GM18867 (cell line): ENCODE data around the gene HOXD1.

Source experiments
- ATAC-seq: cut with Tn5 transposase; IDR thresholded peaks from one replicate; pipeline ENCODE4 v1.9.1; 2021; ENCODE audit warnings: mild to moderate bottlenecking, moderate library complexity; ENCODE audit not compliant: unreplicated experiment

Gene HOXD1

DNA sequence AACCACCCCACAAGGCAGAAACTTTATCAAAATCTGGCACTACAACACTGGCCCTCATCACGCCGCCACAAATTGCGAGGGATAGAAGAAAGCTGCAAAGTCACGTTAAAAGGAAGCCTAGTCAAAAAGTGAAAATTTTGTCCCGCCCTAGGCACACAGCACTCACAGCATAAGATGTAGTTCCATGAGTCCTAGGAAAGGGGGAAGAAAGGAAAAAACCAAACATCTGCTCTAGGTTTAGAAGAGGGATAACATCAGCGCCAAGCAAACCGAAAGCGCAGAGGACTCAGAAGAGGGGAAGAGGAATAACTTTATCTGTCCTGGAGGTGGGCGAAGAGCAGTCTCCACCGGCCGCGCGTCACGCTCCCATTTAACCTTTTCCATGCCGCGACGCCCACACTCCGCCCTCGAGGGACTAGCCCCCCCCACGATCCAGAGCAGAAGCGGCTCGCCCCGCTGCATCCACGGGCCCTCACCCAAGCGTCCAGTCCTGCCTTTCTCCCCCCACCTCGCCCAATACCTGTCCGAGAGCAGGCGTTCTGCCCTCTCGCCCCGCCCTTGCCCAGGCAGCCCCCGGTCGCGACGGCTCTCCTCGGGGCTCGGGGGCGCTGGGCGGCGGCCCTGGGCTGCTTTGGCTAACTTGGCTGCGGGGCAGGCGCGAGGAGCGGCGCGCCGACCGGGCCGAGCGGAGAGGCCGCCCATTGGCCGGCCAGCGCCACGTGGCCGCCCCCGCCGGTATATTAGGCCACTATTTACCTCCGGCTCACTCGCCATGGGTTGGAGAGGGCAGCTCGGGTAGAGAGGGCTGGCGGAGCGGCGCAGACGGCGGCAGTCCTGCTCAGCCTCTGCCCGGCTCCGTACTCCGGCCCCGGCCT, at the start of gene HOXD1:
HOXD1 (plus strand) TSS at position 770 of the 875 bp plus-strand sequence. CDS start 134 bp downstream, outside the sequence.
- ATAC-seq: no peak

DNA sequence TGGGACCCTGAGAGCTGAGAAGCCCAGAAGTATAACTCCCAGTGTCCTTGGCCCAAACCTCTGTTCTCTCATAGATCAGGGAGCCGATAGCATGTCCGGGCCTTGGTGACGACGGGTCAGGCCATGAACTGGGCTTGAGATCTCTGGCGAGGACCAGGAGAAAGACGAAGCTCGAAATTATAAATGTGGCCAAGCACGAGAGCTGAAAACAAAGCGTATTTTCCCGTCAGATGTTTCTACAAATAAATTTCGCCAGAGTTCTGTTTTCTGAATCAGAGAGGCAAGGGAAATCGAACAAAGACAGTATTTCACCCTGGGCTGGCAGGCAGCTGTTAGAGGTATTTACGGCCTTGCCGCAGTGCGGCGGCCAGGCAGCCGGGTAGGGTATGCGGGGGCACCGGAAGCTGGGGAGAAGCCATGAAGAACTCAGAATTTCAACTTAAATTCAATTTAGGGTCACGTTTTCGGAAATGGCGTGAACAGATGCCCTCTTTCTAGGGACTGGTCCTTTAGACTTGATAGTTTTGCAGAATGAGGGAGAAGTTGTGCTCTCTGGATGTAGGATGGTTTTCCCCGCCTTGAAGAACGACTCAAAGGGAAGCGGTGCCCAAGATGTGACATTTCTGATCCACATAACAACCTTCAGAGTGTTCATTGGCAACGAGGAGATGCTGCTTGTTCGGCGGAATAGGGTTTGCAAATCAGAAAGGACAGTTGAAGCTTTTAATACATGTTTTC, 49.4 kb upstream of the HOXD1 start:
- ATAC-seq: no peak

DNA sequence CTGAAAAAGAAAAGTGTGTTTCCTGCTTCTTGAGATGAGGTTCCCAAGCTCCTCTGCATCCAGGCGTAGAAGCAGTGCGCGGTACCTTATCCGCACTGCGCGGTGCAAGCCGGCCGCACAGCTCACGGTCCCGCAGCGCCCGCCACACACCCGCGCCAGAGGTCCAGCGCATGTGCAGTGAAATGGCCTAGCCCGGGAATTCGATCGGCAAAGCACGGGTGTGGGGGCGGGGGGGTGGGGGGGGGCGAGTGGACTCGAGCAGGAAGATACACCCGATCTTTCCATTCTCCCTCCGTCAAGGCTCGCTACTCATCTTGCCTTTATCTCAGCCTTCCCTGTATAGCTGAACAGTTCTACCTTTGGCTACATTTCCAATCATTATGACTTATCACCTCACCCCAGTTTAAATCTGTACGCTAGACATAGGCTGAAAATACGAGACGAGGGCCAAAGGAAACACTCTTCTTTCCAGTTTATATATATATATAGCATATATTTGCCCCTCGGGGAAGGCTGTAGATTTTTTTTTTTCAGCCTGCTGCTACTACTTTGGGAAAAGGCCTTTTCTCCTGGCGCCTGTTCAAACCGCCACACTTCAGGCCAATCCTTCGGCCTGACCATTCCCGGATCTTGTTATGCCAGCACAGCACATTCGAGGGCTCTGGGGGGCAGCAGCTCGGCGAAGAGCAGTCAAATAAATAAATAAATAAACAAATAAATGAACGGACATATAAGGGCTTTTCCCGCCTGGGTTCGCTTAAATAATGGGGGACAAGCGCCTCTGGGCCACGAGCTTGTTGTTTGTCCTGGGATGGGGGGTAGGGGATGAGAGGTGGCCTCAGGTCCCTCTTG, 48.6 kb upstream of the HOXD1 start:
- no peak for ATAC-seq

DNA sequence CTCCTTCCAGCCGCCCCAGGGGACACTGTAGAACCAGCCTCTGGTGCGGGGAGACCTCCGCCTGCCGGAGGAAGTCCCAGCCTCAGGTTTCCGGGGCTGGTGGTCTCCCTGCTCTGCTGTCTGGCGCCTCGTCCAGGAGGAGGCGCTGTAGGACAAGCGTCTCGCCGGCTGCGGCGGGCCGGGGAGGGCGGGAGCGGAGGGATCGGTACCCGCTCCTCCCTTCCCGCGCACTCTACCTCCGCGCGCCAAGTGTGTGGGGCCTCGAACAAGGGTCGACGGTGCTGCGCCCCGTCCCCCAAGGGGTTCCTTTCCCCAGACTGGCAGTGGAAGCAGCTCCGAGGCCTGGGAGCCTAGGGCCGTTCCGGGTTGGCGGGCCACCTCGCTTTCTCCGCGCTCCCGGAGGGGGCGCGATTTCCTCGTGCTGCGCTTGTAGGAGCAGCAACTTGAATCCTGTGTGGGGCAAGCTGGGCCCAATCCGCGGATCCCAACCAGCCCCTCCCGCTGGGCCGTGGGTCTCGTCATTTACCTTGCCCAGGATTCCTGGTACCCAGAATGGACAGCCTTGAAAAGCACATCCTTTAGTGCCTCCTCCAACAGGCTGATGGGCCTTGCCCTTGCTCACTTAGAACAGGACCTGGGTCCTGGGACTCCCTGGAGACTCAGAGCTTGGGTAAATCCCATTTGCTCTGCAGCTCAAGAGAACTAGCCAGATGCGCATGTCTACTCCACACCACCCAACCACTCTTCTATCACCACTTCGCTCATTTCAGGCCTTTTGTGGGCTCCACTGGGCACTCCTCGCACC, 47.8 kb upstream of the HOXD1 start:
- ATAC-seq: peak; percentile 95

DNA sequence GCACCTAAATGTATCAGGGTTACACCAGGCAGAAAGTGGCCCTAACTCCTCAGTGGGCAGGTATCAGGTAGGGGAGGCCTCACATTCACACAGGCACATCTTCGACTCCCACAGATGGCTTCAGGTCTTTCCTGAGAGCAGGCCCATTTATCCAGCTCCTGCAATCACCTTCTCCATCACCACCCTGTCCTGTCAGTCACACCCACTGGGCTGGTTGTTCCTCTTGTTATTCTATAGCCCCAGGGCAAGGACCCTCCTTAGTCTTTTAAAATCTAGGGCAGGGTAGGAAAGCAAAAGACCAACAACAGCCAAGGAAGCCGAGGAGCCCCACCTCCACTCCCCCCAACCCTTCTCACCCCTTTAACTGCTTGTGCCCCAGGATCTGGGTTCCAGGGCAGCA, 46.2 kb upstream of the HOXD1 start:
- no peak for ATAC-seq

DNA sequence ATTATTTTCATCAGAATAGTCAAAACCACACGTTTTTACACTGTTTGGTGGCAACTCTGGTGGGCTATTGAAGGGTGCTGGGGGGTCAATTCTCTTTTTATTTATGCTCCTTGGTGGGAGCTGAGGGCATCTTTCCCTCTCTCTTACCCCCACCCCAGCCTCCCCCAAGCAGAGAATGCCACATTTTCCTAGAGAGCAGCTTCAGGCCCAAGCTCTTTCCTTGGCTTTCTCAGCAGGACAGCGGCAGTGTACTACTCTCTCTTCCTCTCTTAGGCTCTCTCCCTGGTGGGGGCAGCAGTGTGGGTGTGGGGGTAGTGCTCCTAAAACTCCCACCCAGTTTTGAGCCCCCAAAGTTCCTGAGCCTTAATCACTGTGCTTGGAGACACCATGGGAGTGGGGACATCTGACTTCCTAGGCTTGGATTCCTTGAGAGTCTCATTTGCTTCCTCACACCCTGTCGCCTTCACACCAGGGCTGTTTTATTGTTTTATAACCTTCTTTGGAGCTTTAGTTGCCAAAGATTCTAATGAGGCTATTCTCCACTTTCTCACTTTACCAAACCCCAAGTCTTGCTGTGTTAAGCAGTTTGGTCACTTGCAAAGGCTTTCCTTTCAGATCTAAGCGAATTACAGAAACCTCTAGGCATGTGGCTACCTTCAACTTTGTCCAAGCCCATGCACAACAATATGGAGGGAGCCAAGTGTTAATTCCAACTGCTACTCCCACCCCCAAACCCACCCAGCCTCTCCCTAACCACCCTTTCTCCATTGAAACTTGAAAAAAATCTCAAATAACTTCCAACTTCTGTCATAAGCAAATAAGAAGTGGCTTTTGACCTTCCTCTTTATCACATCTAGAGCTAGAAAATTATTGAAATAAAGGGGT, 43.1 kb upstream of the HOXD1 start:
- ATAC-seq: no peak

DNA sequence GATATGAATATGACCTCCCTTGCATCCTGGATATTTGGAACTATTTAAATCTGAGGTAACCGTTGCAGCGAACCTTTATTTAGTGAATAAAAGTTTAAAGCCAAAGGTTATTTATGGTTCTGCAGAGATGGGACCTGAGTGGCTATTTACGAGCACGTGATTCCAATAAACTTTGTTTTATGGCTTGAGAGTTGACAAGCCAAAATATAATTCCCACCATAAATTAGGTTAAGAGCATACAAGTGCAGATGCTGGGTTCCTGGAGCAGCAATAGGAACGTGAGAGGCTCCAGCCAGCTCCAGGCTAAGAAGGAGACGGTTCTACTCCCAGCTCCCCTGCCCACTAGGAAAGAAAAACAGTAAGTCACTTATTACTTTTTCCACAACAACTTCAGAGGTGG, 42.4 kb upstream of the HOXD1 start:
- ATAC-seq: no peak

DNA sequence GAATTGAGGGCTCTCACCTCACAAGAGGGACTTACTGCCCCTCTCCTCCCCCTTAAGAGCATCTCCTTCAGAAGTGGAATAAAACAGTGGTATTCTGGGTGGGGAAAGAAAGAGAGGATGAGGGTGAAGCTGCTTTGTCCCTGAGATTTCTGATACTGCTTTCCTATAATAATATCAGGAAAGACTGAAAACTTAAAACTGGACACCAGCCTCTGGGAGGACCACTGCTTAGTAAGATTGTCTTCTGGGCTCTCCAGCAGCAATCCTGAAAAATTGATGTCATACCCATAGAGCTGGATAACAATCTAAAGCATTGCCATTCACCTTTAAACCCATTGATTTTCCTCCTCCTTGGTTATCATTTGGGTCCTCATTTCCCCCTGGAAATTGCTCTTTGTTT, 41.8 kb upstream of the HOXD1 start:
- no peak for ATAC-seq

DNA sequence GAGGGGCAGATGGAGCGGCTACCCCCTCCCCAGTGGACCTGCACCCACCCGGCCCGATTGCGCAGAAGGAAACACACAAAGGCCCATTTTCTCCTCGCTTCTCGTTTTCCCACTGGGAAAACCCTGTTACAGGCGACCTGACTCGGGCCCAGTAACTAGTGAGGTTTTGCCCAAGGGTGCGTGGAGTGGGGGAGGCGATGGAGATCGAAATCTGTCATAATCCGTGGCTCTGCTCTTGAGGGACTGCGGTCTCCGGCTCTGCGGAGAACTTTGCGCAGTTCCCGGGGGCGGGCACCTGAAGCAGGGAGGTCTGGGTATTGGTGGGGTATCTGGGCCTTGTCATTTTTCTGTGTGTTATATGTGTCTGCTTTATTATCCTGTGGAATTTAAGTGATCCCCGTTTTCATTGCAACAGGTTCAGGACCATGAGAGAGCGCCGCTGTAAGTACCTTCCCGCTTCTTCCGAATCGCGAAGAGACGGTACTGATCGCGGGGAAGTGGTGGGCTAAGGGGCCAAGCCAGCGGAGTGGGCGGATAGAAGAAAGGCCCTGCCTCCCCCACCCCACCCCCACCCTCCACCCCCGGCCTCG, 41.2 kb upstream of the HOXD1 start:
- no peak for ATAC-seq

DNA sequence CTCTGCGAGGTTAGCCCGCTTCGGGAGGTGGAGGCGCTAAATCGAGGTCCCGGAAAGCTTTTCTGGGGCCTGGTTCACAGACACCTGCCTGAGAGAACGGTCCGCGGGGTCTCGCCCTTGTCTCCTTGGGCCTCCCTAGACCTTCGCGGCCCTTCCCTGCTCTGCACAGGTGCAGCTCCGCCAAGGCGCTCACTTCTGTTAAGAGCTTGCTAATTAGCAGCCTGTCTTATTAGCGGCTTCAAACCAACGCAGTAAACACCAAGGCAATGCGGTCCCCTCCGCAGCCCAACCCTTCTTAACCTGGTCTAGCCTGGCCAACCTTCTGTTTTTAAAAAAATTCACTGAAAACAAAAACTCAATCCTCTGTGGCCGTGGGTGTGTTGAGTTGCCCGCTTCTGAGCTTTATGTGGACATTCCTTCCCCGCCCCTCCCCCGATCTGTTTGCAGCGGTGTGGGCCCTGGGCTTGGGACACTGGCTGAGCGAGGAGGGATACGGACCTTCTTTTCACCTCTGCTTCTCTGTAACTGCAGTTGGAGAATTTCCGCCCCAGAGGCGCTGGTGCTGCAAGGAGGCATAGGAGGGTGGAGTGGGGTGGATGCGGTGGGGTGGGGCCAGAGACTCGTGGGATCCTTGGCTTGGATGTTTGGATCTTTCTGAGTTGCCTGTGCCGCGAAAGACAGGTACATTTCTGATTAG, 40.5 kb upstream of the HOXD1 start:
- no peak for ATAC-seq

DNA sequence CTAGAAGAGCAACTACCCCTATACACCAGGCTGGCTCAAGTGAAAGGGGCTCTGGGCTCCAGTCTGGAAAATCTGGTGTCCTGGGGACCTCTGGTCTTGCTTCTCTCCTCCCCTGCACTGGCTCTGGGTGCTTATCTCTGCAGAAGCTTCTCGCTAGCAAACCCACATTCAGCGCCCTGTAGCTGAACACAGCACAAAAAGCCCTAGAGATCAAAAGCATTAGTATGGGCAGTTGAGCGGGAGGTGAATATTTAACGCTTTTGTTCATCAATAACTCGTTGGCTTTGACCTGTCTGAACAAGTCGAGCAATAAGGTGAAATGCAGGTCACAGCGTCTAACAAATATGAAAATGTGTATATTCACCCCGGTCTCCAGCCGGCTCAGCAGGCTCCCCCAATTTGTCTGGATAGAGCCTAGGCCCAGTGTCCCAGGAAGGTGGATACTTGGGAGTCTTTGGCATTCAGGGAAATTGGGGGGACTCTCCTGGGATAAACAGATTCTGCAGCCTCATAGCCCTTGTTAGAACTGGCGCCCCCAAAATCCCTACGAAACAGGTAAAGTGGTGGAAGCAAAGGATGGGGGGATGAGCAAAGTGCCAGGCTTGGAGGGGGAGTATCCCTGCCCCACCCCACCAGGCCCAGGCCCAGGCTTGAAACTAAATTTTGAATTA, 39.6 kb upstream of the HOXD1 start:
- no peak for ATAC-seq

DNA sequence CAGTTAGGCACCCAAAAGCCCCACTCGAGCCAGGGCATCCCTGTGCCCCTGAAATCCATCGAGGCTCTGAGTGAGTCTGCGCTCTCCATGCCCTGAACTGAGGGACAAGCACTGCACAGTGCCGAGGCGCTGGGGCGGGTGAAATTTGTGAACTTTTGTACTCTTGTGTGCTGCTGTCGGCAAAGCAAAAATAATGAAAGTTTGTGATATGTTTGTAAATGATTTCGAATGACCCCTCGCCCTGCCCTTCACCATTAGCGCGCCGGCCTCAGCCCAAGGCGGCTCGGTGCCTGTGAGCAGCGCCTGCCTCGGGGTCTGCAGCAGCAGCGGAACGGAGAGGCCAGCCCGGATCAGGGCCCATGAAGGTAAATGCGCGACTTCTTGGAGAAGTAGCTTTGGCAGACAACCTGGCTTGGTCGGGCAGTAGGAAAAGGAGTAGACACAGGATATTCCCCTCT, 39.0 kb upstream of the HOXD1 start:
- no peak for ATAC-seq

DNA sequence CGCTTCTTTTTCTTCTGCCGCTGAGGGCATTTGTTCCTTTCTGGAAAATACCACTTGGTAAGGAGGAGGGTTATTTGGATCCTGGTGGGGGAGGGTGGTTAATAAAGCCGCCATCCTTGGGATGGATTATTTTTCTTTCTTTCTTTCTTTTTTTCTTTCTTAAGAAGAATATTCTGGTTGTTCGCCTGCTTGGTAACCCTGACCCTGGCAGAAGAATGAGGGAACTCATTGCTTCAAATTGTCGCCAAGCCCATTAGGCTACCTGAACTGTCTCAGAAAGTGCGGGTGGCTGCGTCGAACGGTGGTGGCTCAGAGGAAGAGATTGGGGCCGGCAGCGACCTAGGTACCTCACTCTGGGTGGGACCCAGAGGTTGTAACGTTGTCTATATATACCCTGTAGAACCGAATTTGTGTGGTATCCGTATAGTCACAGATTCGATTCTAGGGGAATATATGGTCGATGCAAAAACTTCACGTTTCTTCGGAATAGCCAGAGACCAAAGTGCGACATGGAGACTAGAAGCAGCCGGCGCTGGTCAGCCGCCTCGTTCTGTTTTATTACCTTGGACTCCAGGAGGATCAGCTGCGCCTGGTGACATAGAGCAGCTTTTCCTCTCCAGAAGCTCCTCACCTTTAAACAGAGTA, 38.4 kb upstream of the HOXD1 start:
- ATAC-seq: no peak

DNA sequence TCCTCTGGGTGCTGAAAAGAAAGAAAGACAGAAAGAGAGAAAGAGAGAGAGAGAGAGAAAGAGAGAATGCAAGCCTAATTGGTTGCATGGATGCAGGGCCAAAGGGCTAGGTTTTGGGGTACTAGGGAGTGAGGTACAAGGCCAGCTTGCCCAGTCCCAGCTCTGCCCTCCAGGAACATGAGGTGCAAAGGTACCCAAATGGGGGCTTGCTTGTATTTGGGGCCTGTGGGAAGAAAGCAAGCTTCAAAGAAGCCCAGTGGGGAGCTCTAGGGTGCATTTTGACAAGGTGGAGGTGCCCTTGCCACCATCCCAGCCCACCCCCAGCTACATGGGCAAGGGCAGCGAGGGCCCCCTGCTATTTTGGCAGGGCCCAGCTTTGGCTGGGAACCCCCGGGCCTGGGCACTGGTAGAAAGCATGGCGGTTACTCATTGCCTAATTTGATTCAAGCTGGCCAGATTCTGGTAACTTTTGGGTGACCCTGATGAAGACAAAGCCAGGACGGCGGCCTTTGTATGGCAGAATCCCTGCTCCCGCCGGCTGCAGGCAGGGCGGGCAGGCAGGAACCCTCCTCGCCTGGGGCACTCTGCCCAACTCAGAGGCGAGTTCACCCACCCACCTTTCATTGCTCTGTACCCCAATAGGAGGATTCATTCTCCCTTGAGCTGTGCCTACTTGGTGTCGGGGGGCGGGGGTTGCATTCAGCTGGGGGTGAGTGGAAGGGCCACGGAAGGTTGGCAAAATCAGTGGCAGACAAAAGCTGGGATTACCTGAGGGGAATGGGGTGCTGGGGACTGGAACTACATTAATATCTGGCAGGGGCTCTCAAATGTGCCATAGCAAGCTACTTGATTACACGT, 37.7 kb upstream of the HOXD1 start:
- no peak for ATAC-seq

DNA sequence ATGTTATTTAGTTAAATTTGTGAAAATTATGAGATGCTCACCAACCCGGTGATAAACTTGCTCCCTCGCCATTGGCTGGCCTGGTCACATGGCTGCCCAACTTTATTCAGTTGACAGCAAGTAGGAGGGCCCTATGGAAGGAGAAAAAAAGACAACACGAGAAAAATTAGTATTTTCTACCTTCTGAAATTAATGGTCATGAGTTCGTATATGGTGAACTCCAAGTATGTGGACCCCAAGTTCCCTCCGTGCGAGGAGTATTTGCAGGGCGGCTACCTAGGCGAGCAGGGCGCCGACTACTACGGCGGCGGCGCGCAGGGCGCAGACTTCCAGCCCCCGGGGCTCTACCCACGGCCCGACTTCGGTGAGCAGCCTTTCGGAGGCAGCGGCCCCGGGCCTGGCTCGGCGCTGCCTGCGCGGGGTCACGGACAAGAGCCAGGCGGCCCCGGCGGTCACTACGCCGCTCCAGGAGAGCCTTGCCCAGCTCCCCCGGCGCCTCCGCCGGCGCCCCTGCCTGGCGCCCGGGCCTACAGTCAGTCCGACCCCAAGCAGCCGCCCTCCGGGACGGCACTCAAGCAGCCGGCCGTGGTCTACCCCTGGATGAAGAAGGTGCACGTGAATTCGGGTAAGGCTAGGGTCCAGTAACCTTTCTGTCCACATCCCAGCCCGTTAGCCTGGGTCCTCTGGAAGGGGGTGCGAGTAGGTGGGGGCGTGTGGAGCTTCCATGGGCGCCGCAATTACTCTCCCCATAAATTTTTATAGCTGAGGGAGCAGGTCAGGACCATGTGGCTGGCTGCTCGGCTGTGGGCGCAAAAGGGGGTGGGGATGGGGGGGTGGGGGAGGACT, 36.8 kb upstream of the HOXD1 start, which contains the start of gene HOXD4:
HOXD4 (plus strand) TSS at position 109 of the 846 bp plus-strand sequence; CDS start at position 193, 84 bp downstream.
- no peak for ATAC-seq
